Measurements from ENCODE around the gene NIPAL1.
"Not testable (repeated sequence)": the region's sequence is repeated elsewhere in the genome, so short reads cannot be mapped to it uniquely, and the experiment has no call there.

NIPAL1 gene

DNA sequence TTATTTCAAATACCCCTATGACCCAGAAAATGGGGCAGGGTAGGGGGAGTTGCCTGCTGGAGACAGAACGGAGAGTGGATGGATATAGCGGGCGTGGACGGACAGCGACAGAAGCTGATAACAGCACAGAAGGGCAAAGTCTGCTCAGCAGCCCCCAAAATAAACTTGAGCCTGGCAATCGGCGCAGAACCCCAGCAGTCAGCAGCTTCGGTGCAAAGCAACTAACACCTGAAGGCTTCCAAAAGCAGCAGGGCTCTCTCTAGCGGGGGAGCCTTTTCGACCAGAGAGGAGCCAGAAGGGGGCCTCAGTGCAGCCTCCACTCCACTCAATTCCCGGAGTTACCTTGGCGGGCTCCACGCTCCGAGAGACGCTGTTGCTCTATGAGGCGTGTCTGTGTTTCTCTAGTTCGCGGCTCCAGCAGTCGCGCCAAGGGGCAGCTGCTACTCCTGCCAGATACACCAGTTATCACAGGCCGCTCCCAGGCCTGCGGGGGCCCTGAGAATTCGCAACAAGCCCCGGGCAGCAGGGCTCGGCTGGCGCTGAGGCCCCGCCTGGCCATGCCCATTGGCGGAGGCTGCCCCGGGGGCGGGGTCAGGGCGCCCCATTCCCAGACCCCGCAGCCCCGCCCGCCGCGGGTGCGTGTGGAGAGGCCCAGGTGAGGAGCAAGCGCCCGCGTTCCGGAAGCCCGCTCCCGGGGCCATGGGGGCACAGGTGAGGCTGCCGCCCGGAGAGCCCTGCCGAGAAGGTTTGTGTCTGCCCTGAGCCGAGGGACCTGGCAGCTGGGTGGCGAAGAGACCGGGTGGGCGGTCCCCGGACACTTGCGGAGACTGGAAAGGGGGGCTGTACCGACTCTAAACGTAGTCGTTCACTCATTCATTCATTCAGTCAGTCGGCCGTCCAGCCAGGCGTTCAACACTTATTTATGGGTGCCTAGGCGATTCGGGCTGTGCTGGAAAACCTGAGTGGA is at the start of gene NIPAL1, which contains the start of gene CNGA1:
Gene NIPAL1 (plus strand): TSS at position 632 of the 967 bp plus-strand sequence. CDS start 68 bp downstream, at position 700.
Gene CNGA1 (minus strand): TSS at position 541 of the 967 bp plus-strand sequence. CDS start 63,992 bp downstream, outside the sequence.
- DNase-seq (ENCODE audit: low read depth in 2 of 2): peak; percentile 63 to 66

DNA sequence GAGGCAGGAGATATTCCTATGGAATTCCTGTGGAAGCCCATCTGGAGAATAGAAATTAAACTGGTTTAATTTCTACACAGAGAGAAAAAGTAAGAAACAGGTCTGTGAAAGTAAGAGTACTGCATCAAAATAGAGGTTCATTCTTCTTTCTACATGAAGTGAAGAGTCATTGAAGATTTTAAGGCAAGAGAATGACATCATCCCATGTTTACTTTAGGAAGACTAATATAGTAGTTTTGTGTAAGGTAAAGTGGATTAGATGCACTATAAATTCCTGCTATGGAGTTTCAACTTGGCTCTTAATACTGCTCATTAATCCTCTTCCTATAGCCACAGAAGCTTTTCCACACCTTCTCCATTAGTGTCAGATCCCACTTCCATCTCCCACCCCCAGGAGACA is 47.7 kb upstream of the NIPAL1 start:
- no peak for DNase-seq (ENCODE audit: low read depth in 2 of 2)

DNA sequence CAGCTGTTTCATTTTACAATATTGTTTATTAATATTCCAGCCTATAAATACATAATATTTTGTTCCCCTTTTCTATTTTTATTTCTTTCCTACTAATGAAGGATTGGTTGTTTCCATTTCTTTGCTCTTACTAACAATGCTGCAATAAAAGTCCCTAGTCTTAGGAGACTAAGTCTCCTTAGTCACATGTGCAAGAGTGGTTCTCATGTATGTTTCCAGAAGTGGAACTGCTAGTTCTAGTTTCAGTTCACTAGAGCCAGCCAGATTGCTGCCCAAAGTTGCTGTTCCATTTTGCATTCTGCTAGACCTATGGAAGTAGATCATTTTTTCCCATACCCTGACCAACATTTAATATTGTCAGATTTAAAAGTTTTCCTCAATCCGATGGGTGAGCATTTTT is 44.4 kb upstream of the NIPAL1 start:
- DNase-seq (ENCODE audit: low read depth in 2 of 2): no peak

DNA sequence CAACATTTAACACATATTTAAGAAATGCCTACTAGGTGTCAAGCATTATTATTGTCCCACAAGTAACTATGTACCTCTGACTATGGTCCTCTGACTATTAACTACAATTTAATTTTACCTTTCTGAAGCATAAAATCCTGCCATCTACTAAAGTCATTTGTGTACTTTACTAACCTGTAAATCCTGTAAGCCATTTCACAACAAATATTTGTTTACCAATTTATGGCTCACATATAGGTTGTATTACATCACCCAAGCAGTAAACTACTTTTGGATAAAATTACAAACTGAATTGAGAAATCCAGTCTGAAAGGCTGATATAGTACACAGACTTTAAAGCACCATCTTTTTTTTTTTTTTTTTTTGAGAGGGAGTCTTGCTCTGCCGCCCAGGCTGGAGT is 43.9 kb upstream of the NIPAL1 start:
- no peak for DNase-seq (ENCODE audit: low read depth in 2 of 2)

DNA sequence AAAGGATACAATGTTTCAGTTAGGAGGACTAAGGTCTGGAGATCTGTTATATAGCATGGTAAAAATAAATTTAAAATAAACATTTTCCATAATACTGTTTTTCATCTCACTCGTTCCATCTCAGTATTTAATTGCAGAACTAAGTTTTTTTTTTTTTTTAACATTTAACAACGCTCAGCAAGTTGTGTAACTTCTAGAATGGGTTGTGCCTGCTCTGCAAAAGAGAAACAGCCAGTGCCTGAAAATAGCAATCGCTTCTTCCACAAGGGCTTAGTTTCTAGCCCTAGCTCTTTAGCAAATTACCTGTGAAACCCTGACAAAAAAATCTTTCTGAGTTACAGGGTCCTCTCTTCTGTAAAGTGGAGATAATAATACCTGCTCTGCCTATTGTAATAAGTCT is 42.0 kb upstream of the NIPAL1 start:
- DNase-seq (ENCODE audit: low read depth in 2 of 2): no peak

DNA sequence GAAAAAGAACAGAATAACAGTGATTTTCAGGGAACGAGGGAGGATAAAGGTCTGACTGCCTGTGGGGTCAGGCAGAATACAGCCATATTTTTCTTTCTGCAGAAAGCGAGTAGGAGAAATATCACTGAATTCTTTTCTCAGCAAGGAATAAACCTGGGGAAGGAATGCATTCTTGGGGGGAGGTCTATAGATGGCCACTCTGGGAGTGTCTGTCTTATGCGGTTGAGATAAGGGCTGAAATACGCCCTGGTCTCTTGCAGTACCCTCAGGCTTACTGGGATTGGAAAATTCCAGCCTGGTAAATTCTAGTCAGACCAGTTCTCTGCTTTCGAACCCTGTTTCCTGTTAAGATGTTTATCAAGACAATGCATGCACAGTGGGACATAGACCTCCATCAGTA is 26.4 kb upstream of the NIPAL1 start:
- no peak for DNase-seq (ENCODE audit: low read depth in 2 of 2)

DNA sequence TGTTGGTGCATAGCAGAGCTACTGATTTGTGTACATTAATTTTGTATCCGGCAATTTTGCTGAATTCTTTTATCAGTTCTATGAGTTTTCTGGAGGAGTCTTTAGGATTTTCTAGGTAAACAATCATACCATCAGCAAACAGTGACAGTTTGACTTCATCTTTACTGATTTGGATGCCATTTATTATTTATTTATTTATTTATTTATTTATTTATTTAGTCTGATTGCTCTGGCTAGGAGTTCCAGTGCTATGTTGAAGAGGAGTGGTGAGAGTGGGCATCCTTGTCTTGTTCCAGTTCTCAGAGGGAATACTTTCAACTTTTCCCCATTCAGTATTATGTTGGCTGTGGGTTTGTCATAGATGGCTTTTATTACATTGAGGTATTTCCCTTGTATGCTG is 24.1 kb upstream of the NIPAL1 start:
- not testable (repeated sequence) for DNase-seq (ENCODE audit: low read depth in 2 of 2)

DNA sequence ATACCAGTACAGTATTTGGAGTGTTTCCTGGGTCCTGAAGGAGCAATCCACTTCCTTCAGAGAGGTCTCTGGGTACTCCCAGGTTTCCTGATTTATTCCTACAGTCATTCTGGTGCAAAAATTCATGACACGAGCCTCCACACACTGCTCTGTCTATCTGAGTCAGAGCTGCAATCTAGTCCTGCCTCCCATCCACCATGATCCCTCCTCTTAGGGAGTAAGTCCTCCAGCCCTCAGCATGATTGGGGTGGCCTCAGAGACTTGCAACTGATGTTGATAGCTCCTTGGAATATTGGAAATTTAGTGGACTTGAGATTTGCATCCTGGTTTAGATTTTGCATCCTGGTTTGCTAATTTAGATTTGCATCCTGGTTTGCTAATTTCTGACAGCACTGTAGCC is 20.6 kb upstream of the NIPAL1 start:
- DNase-seq (ENCODE audit: low read depth in 2 of 2): no peak

DNA sequence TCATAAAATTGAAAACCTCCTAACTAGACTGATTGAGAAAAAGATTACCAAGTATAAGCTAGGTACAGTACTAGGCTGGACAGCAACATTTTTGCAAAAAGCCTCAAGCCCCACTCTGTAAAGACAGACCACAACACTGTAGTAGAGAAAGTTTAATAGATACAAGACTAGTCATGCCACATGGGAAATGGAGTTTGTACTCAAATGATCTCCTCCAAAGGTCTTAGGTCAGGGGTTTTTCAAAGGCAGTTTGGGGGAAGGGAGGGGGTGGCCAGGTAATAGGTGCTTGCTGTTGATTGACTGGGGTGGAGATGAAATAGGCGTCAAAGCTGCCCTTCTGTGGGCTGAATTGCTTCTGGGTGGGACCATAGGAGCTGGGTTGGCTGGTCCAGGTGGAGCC is 14.3 kb upstream of the NIPAL1 start:
- DNase-seq (ENCODE audit: low read depth in 2 of 2): no peak

DNA sequence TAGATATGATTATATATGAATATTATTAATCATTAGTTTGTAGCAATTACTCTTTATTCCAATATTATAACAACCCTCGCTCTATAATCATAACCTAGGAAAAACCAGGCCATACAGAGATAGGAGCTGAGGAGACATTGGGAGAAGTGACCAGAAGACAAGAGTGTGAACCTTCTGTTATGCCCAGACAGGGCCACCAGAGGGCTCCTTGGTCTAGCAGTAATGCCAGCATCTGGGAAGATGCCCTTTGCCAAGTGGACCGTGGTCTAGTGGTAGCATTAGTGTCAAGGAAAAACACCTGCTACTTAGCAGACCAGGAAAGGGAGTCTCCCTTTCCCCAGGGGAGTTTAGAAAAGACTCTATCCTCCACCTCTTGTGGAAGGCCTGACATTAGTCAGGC is 13.0 kb upstream of the NIPAL1 start:
- peak; percentile 14 to 18 for DNase-seq (ENCODE audit: low read depth in 2 of 2)

DNA sequence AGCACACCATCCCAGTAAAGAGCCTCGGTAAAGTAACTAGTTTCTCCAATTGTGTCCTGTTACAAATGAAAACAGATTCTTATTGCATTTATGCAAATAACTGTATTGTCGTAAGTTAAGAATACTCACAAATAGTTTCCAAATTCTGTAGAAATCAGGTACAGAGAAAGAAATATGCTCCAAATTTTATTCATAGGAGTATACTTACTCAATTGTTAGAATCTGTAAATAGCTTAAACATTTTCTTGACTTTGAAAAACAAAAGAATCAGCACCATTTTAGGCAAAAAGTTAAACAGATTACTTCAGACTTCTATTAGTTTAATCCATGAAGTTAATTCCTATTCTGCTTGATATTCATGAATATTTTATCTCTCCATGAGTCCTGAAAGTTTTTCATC is 10.8 kb upstream of the NIPAL1 start:
- DNase-seq (ENCODE audit: low read depth in 2 of 2): no peak

DNA sequence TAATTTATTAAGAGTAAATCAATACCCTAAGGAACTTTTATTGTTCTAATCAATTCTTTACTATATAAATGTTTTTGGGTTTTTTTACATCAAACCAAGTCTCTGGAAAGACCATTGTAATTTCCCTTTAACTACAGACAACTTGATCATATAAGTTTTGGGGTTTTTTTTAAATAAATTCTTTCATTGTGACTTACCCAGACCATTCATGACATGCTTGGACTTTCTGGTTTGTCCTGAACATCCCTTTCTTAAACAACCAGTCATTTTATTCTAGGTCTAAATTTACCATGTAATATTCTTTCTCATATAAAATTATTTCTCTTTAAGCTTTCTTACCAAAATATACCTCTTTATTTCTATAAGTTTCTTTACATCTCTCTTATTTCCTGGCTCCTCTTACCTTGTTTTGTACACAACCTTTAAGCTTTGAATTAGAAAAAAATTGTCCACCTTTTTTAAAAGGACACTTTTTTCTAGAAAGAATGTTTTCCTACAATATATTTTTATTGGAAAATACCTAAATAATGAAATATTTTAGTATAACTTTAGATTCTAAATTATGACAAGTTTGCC is 8.5 kb upstream of the NIPAL1 start:
- no peak for DNase-seq (ENCODE audit: low read depth in 2 of 2)

DNA sequence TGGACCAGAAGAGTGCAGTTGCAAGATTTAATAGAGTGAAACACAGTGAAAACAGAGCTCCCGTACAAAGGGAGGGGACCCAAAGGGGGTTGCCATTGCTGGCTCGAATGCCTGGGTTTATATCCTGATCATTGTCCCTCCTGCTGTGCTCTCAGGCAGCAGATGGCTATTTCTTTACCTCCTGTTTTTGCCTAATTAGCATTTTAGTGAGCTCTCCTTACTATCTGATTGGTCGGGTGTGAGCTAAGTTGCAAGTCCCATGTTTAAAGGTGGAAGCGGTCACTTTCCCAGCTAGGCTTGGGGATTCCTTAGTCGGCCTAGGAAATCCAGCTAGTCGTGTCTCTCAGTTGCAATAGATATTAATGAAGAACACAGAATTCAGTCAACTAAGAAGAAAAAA is 5.7 kb upstream of the NIPAL1 start:
- not testable (repeated sequence) for DNase-seq (ENCODE audit: low read depth in 2 of 2)

DNA sequence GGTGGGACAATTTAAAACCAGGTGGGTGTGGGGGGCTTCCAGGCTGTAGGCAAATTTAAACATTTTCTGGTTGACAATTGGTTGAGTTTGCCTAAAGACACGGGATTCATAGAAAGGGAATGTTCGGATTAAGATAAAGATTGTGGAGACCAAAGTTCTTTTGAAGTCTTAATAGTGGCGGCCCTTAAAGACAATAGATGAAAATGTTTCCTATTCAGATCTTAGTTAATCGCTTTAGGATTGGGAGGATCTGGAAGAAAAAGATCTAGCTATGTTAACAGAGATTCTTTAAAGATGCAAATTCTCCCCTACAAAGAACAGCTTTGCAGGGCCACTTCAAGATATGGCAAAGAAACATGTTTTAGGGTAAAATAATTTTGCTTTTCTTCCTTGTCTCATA is 4.8 kb upstream of the NIPAL1 start:
- no peak for DNase-seq (ENCODE audit: low read depth in 2 of 2)

DNA sequence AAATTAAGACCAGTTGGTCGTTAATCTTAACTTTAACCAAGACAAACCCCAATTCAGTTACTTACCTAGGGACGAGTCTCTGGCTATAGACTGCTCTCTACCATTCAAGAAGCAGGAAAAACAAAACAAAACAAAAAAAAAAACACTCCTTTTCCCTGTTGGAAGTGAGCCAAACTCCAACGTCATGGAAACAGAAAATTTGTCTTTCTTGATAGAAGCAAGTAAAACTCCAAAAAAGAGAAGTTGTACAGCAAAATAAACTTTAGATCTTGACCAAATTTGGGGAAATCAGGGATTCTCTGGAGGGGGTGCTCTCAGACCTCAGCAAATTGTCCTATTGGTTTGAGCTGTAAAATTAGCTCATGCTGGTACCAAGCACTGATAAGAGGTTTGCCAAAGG is 3.7 kb upstream of the NIPAL1 start:
- no peak for DNase-seq (ENCODE audit: low read depth in 2 of 2)

DNA sequence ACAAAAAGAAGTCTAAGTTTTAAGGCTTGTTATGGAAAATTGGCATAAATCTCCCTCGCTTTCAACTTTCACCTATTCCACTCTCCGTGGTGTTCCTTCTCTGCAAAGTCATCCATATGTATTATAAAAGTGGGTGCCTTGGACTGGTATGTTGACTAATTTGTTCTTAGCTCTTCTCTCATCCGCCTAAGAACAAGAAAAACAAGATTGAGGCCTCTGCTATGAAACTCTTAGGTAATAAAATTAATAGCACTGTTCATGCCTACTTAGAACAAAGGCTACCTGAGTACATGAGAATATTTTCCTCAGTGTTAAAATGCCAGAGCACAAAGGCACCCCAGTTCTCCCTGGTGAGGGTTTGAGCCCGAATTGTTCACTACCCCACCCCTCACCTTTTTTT is 1.4 kb upstream of the NIPAL1 start:
- no peak for DNase-seq (ENCODE audit: low read depth in 2 of 2)

DNA sequence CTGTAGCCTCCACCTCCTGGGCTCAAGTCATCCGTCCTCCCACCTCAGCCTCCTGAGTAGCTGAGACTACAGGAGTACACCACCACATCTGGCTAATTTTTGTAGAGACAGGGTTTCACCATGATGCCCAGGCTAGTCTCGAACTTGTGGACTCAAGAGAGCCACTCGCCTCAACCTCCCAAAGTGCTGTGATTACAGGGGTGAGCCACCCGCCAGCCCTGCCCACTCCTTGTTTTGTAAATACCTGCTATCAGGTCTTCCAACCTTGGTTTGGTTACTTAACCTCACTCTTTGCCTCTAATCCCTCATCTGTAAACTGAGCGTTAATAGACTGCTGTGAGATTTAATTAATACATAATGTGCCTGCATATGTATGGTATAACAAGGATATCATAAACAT is 894 bp upstream of the NIPAL1 start:
- DNase-seq (ENCODE audit: low read depth in 2 of 2): no peak

DNA sequence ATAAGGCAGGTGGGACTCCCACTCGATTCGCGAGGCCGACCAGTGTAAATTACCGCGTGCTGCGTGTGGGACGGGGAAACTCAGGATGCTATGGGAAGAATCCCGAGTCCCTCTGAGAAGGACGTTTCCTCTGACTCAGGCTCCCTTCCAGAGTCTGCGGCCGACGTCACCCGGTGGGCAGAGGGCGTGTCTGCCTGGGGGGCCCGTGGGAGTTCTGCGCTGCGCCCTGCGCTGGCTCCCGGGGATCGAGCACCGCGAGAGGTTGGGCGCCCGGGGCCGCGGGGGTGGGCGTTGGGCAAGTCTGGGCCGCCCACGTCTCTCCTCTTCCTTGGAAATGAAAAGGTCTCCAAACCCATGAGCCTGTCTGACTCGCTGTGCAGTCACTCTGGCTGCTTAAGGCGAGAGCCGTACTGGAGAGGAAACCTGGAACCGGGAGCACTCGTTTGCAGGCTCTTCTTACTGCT is 568 bp downstream of the NIPAL1 start:
- peak; percentile 27 to 45 for DNase-seq (ENCODE audit: low read depth in 2 of 2)

DNA sequence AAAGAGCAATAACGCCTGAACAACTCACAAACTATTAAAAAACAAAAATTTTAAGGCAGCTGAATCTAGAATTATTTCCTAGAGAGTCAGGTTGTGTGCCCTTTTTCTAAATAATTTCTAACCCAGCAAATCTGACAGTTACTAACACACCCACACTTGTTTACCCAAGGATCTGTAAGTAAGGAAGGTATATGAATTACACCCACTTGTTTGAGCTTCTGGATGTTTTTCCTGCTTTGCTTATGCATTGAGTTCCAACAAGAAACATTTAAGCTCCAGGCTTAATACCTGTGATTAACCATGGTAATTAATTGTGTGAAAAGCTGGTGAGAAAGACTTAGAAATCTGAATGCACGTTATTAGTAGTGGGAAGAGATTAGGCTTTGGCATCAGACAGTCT is 1.5 kb downstream of the NIPAL1 start:
- DNase-seq (ENCODE audit: low read depth in 2 of 2): no peak

DNA sequence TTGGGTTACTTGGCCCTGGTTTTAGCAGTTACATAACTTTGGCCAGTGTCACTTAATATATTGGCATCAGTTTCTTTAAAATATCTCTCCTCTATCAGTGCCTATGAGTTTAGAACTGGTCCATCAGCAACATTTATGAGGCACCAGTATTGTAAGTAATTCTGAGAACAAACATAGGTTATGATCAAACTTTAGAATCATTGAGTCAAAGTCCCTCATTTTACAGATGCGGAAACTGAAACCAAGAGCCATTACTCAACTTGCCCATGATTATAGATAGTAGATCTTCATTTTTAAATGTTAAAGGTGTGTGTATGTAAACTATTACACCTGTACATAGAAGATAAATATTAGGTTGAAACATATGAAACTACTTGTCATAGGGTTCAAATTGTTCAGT is 4.5 kb downstream of the NIPAL1 start:
- DNase-seq (ENCODE audit: low read depth in 2 of 2): no peak

DNA sequence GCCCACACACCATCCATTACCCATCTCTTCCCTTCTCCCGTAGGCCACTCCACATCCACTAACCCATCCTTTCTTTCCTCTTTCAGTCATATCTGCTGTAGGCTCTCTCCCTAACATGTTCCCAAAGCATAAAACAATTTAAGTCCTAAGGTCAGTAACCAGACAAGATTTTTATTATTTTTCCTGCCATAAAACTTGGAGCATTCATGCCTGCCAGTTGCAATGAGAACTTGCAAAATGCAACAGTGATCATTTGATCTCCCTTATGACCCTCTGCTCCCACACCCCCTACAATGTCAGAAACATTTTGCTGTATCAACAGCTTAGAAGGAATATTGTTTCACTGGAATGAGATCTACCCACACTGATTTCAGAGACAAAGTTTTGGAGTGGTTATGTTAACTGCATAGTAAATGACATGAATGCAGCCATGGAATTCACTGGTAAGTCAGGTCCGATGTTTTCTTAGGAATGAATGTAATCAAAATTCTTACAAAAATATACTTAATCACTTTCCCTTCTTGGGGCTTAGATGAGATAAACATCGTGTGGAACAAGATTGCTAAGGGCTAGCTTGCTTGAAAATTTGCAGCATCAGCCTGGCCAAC is 5.7 kb downstream of the NIPAL1 start:
- no peak for DNase-seq (ENCODE audit: low read depth in 2 of 2)

DNA sequence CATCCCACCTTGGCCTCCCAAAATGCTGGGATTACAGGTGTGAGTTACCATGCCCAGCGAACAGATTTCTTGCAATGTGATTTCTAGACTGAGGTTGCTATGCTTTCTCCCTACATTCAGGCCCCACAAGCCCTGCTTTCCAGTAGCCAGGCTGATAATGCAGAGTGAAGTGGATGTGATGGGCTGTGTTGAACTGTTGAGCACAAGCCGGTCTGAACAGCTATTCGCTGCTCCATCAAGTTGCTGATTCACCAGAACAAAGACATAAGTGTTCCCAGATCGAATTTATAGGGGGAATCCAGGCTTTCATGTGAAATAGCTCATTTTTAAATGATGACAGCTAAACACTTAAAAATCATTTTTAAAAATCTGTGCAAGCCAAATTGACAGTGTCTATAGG is 8.0 kb downstream of the NIPAL1 start:
- no peak for DNase-seq (ENCODE audit: low read depth in 2 of 2)

DNA sequence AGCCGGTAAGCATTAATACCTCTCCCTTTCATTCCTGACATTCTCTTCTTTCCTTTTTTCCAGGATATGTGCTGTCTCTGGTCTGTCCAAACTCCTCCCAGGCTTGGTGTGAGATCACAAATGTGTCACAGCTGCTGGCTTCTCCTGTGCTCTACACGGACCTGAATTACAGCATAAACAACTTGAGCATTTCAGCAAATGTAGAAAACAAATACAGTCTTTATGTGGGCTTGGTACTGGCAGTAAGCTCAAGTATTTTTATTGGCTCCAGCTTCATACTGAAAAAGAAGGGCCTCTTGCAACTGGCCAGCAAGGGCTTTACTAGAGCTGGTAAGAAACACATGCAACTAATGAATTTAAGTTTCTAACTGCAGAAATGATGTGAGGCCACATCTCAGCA is 8.4 kb downstream of the NIPAL1 start:
- DNase-seq (ENCODE audit: low read depth in 2 of 2): no peak

Measured in activated CD4-positive, alpha-beta T cell treated with anti-CD3 and anti-CD28 coated beads for 24 hours (primary cell).